H1 (cell line): Measurements from ENCODE around the gene APOBEC3F. TPM values are rescaled to one million over a fixed set of nuclear protein-coding genes. Genes with fewer than 3 reads are reported as not detected.
"Not testable (repeated sequence)": the region's sequence is repeated elsewhere in the genome, so short reads cannot be mapped to it uniquely, and the experiment has no call there.

ENCODE experiments used
- CTCF ChIA-PET: fragments of 300-600 bp; sonication (Branson Sonifier 250); formaldehyde crosslinking; loops from one replicate; lab custom pipeline; 2021; ENCODE audit not compliant: partially characterized antibody; lab: Charles Lee
- POLR2A ChIA-PET: fragments of 300-600 bp; sonication (Branson Sonifier 250); formaldehyde crosslinking; loops from one replicate; lab custom pipeline; 2021; ENCODE audit warnings: inconsistent platforms; ENCODE audit not compliant: partially characterized antibody; lab: Charles Lee
- DNase-seq, 2 experiments: peaks; one replicate each; pipeline versions ENCODE4 v3.0.0 to v3.0.0-alpha.2; 2010 to 2022; ENCODE audit warnings: low spot score in 2 of 2, low read depth in 1 of 2, mixed read lengths in 1 of 2
- FAIRE-seq: peaks from 2 replicates; lab custom pipeline; 2011; peaks lifted over from hg19 to GRCh38; lab: Jason Lieb, UNC
- H2AFZ ChIP-seq: 2 replicates; pipeline ENCODE4 v1.8.1; 2012; ENCODE audit warnings: low read length, inconsistent platforms
- H2AK5ac ChIP-seq: 2 replicates; pipeline ENCODE4 v1.6.1; 2013; ENCODE audit warnings: low read depth, low read length
- H2BK120ac ChIP-seq: replicated peaks from 2 replicates; pipeline ENCODE3; 2013; ENCODE audit warnings: low read depth, low read length, inconsistent platforms
- H2BK12ac ChIP-seq: 2 replicates; pipeline ENCODE4 v1.6.1; 2013; ENCODE audit warnings: low read depth, low read length
- H2BK15ac ChIP-seq: 2 replicates; pipeline ENCODE4 v1.6.1; 2013; ENCODE audit warnings: low read length
- H2BK20ac ChIP-seq: 2 replicates; pipeline ENCODE4 v1.6.1; 2013; ENCODE audit warnings: low read length
- H2BK5ac ChIP-seq: 2 replicates; pipeline ENCODE4 v1.6.1; 2013; ENCODE audit warnings: low read depth, low read length
- H3K14ac ChIP-seq: 2 replicates; pipeline ENCODE4 v1.6.1; 2013; ENCODE audit warnings: inconsistent platforms; ENCODE audit not compliant: insufficient read length
- H3K18ac ChIP-seq: 2 replicates; pipeline ENCODE4 v1.6.1; 2013; ENCODE audit warnings: low read length; ENCODE audit errors: extremely low read depth
- H3K23ac ChIP-seq: 2 replicates; pipeline ENCODE4 v1.6.1; 2013; ENCODE audit warnings: inconsistent platforms; ENCODE audit not compliant: insufficient read length
- H3K23me2 ChIP-seq: 2 replicates; pipeline ENCODE4 v1.6.1; 2013; ENCODE audit warnings: low read depth, low read length
- H3K27ac ChIP-seq: 2 replicates; pipeline ENCODE4 v1.6.1; 2011; ENCODE audit warnings: low read depth, low read length, inconsistent platforms
- H3K27me3 ChIP-seq, 4 experiments: replicated peaks in 1 of 4; 1 replicate in 1 of 4; 2 replicates in 3 of 4; pipeline versions ENCODE4 v1.6.1 to v1.8.1; 2011 to 2013; ENCODE audit warnings: low read length in 3 of 4, mild to moderate bottlenecking in 3 of 4, inconsistent platforms in 2 of 4, mixed read lengths in 2 of 4, moderate library complexity in 1 of 4; ENCODE audit not compliant: control insufficient read depth in 3 of 4, insufficient read depth in 3 of 4; ENCODE audit errors: extremely low read depth in 1 of 4
- H3K36me3 ChIP-seq, 4 experiments: 2 replicates each; pipeline versions ENCODE4 v1.6.1 to v1.8.1; 2011 to 2013; ENCODE audit warnings: mild to moderate bottlenecking in 4 of 4, low read length in 3 of 4, moderate library complexity in 2 of 4, control low read depth in 1 of 4, inconsistent platforms in 1 of 4; ENCODE audit not compliant: insufficient read depth in 4 of 4, control insufficient read depth in 2 of 4
- H3K4ac ChIP-seq: replicated peaks from 2 replicates; pipeline ENCODE3; 2013; ENCODE audit warnings: low read length, low read depth, mixed read lengths, inconsistent platforms; ENCODE audit not compliant: insufficient read length
- H3K4me1 ChIP-seq, 4 experiments: replicated peaks in 1 of 4; 1 replicate in 1 of 4; 2 replicates in 3 of 4; pipeline versions ENCODE4 v1.6.1 to v1.8.1; 2011 to 2013; ENCODE audit warnings: low read length in 3 of 4, inconsistent platforms in 2 of 4, mixed read lengths in 1 of 4; ENCODE audit not compliant: insufficient read depth in 4 of 4, control insufficient read depth in 3 of 4
- H3K4me2 ChIP-seq, 2 experiments: 2 replicates each; pipeline versions ENCODE4 v1.6.1 to v1.8.1; 2011 to 2013; ENCODE audit warnings: low read depth in 2 of 2, low read length in 2 of 2, control low read depth in 1 of 2, inconsistent platforms in 1 of 2, mild to moderate bottlenecking in 1 of 2; ENCODE audit not compliant: insufficient read depth in 1 of 2
- H3K4me3 ChIP-seq, 4 experiments: fragments of 200-600, 300-600 bp in 1 of 4; sonication (generic), shearing (Covaris generic), sonication (Bioruptor Twin) in 1 of 4; 2 replicates each; pipeline versions ENCODE4 v1.5.1 to v1.8.1; 2011 to 2016; ENCODE audit warnings: low read length in 4 of 4, low read depth in 3 of 4, control low read depth in 2 of 4, inconsistent platforms in 2 of 4, mild to moderate bottlenecking in 2 of 4, mixed read lengths in 1 of 4, moderate library complexity in 1 of 4; ENCODE audit not compliant: insufficient read depth in 2 of 4; ENCODE audit errors: extremely low read depth in 1 of 4
- H3K56ac ChIP-seq: replicated peaks from 2 replicates; pipeline ENCODE3; 2013; ENCODE audit warnings: low read depth, mild to moderate bottlenecking, mixed read lengths, low read length, inconsistent platforms; ENCODE audit not compliant: insufficient read length
- H3K79me1 ChIP-seq: 2 replicates; pipeline ENCODE4 v1.6.1; 2013; ENCODE audit warnings: low read depth, low read length, control low read depth
- H3K79me2 ChIP-seq, 2 experiments: 2 replicates each; pipeline versions ENCODE4 v1.6.1 to v1.8.1; 2012 to 2013; ENCODE audit warnings: low read length in 2 of 2, mild to moderate bottlenecking in 2 of 2, inconsistent platforms in 1 of 2; ENCODE audit not compliant: insufficient read depth in 2 of 2, control insufficient read depth in 1 of 2
- H3K9ac ChIP-seq, 4 experiments: replicated peaks in 1 of 4; 1 replicate in 1 of 4; 2 replicates in 3 of 4; pipeline versions ENCODE4 v1.6.1 to v1.8.1; 2011 to 2013; ENCODE audit warnings: low read depth in 3 of 4, low read length in 3 of 4, control low read depth in 2 of 4, mild to moderate bottlenecking in 2 of 4, moderate library complexity in 2 of 4, inconsistent platforms in 1 of 4; ENCODE audit errors: extremely low read depth in 1 of 4
- H3K9me3 ChIP-seq, 2 experiments: 2 replicates each; pipeline versions ENCODE4 v1.6.1 to v1.8.1; 2012 to 2013; ENCODE audit warnings: mild to moderate bottlenecking in 2 of 2, moderate library complexity in 2 of 2, control low read depth in 1 of 2, inconsistent platforms in 1 of 2, low read depth in 1 of 2, low read length in 1 of 2, mixed read lengths in 1 of 2; ENCODE audit not compliant: insufficient read depth in 2 of 2
- H4K20me1 ChIP-seq, 2 experiments: replicated peaks in 1 of 2; 2 replicates each; pipeline versions ENCODE3 to v1.8.1; 2011 to 2013; ENCODE audit warnings: inconsistent platforms in 2 of 2, low read length in 2 of 2, mild to moderate bottlenecking in 1 of 2; ENCODE audit not compliant: insufficient read depth in 2 of 2, control insufficient read depth in 1 of 2
- H4K5ac ChIP-seq: 2 replicates; pipeline ENCODE4 v1.6.1; 2013; ENCODE audit warnings: low read length, low read depth, mixed read lengths, inconsistent platforms; ENCODE audit not compliant: insufficient read length
- H4K8ac ChIP-seq: 2 replicates; pipeline ENCODE4 v1.8.0; 2013; ENCODE audit warnings: mild to moderate bottlenecking, moderate library complexity, low read length, inconsistent platforms; ENCODE audit not compliant: insufficient read depth; ENCODE audit errors: extremely low read depth
- H4K91ac ChIP-seq: replicated peaks from 2 replicates; pipeline ENCODE3; 2013; ENCODE audit warnings: low read length, mixed read lengths, inconsistent platforms; ENCODE audit not compliant: insufficient read length
- POU5F1 ChIP-seq: IDR thresholded peaks from 2 replicates; pipeline ENCODE4 v1.6.1; 2011; ENCODE audit warnings: low read depth, mild to moderate bottlenecking, low read length, moderate library complexity
- WGBS, 2 experiments: shearing (Covaris generic) in 1 of 2; methylation state at CpG; one replicate each; pipeline versions ENCODE4 v1.1.6 to v1.1.7; 2013 to 2015; ENCODE audit warnings: low lambda C conversion rate in 2 of 2, mixed read lengths in 2 of 2, inconsistent platforms in 1 of 2, low coverage in 1 of 2, missing lambda C conversion rate in 1 of 2; ENCODE audit not compliant: insufficient replicate concordance in 2 of 2, insufficient coverage in 1 of 2, insufficient read length in 1 of 2; ENCODE audit errors: extremely low coverage in 1 of 2, missing lambda C conversion rate in 1 of 2; 5-methylcytosine and 5-hydroxymethylcytosine counted together
- polyA plus RNA-seq, 7 experiments: library from polyadenylated mRNA; depleted of rRNA in 3 of 7; stranded (reverse) in 5 of 7; unstranded in 2 of 7; fragments of >200 nt in 5 of 7; fragments of 200-250 nt in 2 of 7; gene quantifications; 1 replicate in 5 of 7; 2 replicates in 1 of 7; 4 replicates in 1 of 7; pipeline versions ENCODE4 v1.2.1 to v1.2.3, GENCODE V29; 2011 to 2013; ENCODE audit warnings: missing spikeins in 2 of 7, mixed read lengths in 2 of 7
- total RNA-seq: library from RNA; stranded (reverse); fragmentation: NEBNext Ultra II Directional; extraction: Animal tissue kit (Norgen Biotek cat#: 25700); gene quantifications from 2 replicates; pipeline ENCODE4 v1.2.1, GENCODE V29; 2021

APOBEC3F gene
- total and polyA plus RNA-seq, 2 of the 8 experiments (the other 6 are each of a cell fraction or from before 2014, with no cell fraction given), result 4.0 to 7.3 TPM

DNA sequence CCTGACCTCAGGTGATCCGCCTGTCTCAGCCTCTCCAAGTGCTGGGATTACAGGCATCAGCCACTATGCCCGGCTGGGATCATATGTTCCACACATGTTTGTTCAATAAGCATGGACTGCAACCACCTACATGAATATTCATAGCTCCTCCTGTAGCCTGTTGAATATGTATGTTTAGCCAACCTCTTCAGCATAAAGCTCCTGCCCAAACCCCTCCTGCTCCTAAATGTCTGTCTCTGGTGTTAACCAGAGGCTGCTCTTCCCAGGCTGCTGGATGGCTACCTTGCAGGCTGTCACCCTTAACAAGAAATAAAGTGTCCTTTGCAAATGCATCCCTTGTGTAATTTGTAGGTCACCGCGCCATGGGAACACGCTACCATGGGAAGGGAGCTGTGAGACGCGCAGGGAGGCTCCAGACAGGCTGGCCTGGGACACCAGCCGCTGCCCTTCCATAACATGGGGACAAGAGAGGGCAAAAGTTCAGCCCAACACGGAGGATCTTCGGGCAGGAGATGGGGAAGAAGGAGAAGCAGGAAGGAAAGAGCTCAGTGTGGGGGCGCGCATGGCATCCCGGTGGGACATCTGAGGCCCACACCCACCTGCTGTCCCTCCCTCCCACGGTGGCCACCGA is 20.5 kb upstream of the APOBEC3F start:
- POLR2A ChIA-PET, result interaction anchor here (0.9 to 1.8 kb wide), 5 partner anchors 19 to 299 kb away, joined by 3 to 7 read pairs (median 4); partner anchors contain the start of genes APOBEC3B, APOBEC3F and RPL3
- H2BK5ac ChIP-seq, H3K23me2 ChIP-seq, H2BK15ac ChIP-seq, FAIRE-seq, H3K56ac ChIP-seq, H3K9ac ChIP-seq, H3K27ac ChIP-seq, H4K8ac ChIP-seq, H2AFZ ChIP-seq, H3K4ac ChIP-seq, H3K14ac ChIP-seq, H4K20me1 ChIP-seq, H3K18ac ChIP-seq, H2AK5ac ChIP-seq, H3K36me3 ChIP-seq, H3K23ac ChIP-seq, H3K27me3 ChIP-seq, H3K79me1 ChIP-seq, H4K91ac ChIP-seq, H2BK12ac ChIP-seq, H3K9me3 ChIP-seq, H2BK120ac ChIP-seq, H2BK20ac ChIP-seq: not testable (repeated sequence)
- Histone ChIP-seq H4K5ac (peak overlapping the region; percentile 51), H3K4me1 (peaks cover 2 to 29% (median 22%) of the 10 kb centered on the region in 4 experiments), H3K4me2 (peak overlapping the region; percentile 57 to 65), H3K79me2 (peaks cover 0 to 13% of the 10 kb centered on the region in 2 experiments; a peak in 2 of 4 replicates), H3K4me3 (peak overlapping the region in 2 of 4 experiments; percentile 12 to 34; a peak in 2 of 8 replicates)
- WGBS, 2 experiments, result 51% methylated on average over 13 of the region's 15 CpGs; no CpG with 5 or more reads in 1 of the 2 experiments
- CTCF ChIA-PET, result interaction anchor here (0.6 to 1.5 kb wide), 6 partner anchors 17 to 682 kb away, joined by 3 read pairs; no protein-coding TSS in a partner anchor
- 0 out of 2 replicates have a peak, but pooled peaks have one; percentile 8 for TF ChIP-seq POU5F1
- DNase-seq, result peak in 1 of 2 experiments; percentile 66
